K562 (cell line): ENCODE data around the gene PGPEP1. TPM values are rescaled to one million over a fixed set of nuclear protein-coding genes. Genes with fewer than 3 reads are reported as not detected.

Experiments used
- ATAC-seq: fragments of 200-7000 bp; cut with Tn5 transposase; 3 replicates; pipeline ENCODE4 v1.9.1; 2020; ENCODE audit warnings: moderate library complexity
- BruUV-seq: library from RNA; stranded (reverse); fragments of 400-500 nt; replicated peaks from 2 replicates; lab custom pipeline; 2021; lab: Mats Ljungman, UMichigan
- CTCF ChIA-PET: fragments of 300-600 bp; formaldehyde crosslinking; extraction: SDS; loops from one replicate; lab custom pipeline; 2021; ENCODE audit warnings: low intra/inter-chr PET ratio; lab: Yijun Ruan, JAX
- POLR2A ChIA-PET: fragments of 300-600, 350-650 bp; sonication (Branson Sonifier 250); formaldehyde crosslinking; extraction: SDS; loops from one replicate; lab custom pipeline; 2021; ENCODE audit warnings: antibody characterized with exemption, inconsistent platforms; lab: Yijun Ruan, JAX
- DNase-seq, 4 experiments: peaks; one replicate each; pipeline versions ENCODE4 v3.0.0 to v3.0.0-alpha.2; 2011 to 2018; ENCODE audit warnings: low spot score in 3 of 4, mixed read lengths in 3 of 4; ENCODE audit errors: extremely low read depth in 1 of 4
- FAIRE-seq: peaks from 2 replicates; lab custom pipeline; 2011; peaks lifted over from hg19 to GRCh38; lab: Jason Lieb, UNC
- H2AFZ ChIP-seq: 2 replicates; pipeline ENCODE4 v1.6.0; 2011; ENCODE audit warnings: low read depth, low read length, control low read depth, inconsistent platforms
- H3K27ac ChIP-seq: fragments of 200-600 bp; 3 replicates; pipeline ENCODE4 v1.8.0; 2011; ENCODE audit warnings: low read depth, mild to moderate bottlenecking, control low read depth, inconsistent platforms, low read length, moderate library complexity, mixed read lengths; ENCODE audit errors: extremely low read depth
- H3K27me3 ChIP-seq, 2 experiments: fragments of 300-600 bp in 1 of 2; 2 replicates in 1 of 2; 3 replicates in 1 of 2; pipeline versions ENCODE4 v1.6.0 to v1.8.0; 2011; ENCODE audit warnings: inconsistent platforms in 2 of 2, low read length in 2 of 2, mild to moderate bottlenecking in 1 of 2, mixed read lengths in 1 of 2, moderate library complexity in 1 of 2; ENCODE audit not compliant: control insufficient read depth in 2 of 2, insufficient read depth in 2 of 2
- H3K36me3 ChIP-seq: fragments of 300-600 bp; 3 replicates; pipeline ENCODE4 v1.8.0; 2011; ENCODE audit warnings: mild to moderate bottlenecking, low read length, inconsistent platforms; ENCODE audit not compliant: control insufficient read depth, insufficient read depth
- H3K4me1 ChIP-seq, 2 experiments: fragments of 200-600 bp in 1 of 2; replicated peaks in 1 of 2; 2 replicates in 1 of 2; 3 replicates in 1 of 2; pipeline versions ENCODE4 v1.5.1 to v1.8.0; 2011; ENCODE audit warnings: inconsistent platforms in 2 of 2, low read length in 2 of 2, mild to moderate bottlenecking in 1 of 2, mixed read lengths in 1 of 2, moderate library complexity in 1 of 2; ENCODE audit not compliant: control insufficient read depth in 2 of 2, insufficient read depth in 2 of 2
- H3K4me2 ChIP-seq: 2 replicates; pipeline ENCODE4 v1.6.1; 2011; ENCODE audit warnings: low read length, control low read depth, inconsistent platforms, mixed read lengths; ENCODE audit not compliant: insufficient read depth
- H3K4me3 ChIP-seq: fragments of 200-600 bp; sonication (generic), shearing (Covaris generic); 2 replicates; pipeline ENCODE4 v1.5.1; 2016; ENCODE audit warnings: control low read depth, inconsistent platforms
- H3K79me2 ChIP-seq: fragments of 200-600 bp; 3 replicates; pipeline ENCODE4 v1.8.0; 2011; ENCODE audit warnings: low read length, inconsistent platforms; ENCODE audit not compliant: control insufficient read depth, insufficient read depth
- H3K9ac ChIP-seq, 2 experiments: 2 replicates each; pipeline versions ENCODE4 v1.6.0 to v1.6.1; 2011; ENCODE audit warnings: low read depth in 2 of 2, low read length in 2 of 2, control low read depth in 1 of 2, inconsistent platforms in 1 of 2, mild to moderate bottlenecking in 1 of 2, mixed read lengths in 1 of 2; ENCODE audit not compliant: insufficient read depth in 1 of 2
- H3K9me1 ChIP-seq: one replicate; pipeline ENCODE4 v1.6.0; 2011; ENCODE audit warnings: inconsistent platforms, mild to moderate bottlenecking, low read length, moderate library complexity; ENCODE audit not compliant: control insufficient read depth, insufficient read depth
- H3K9me3 ChIP-seq: replicated peaks from 2 replicates; pipeline ENCODE4 v1.5.1; 2011; ENCODE audit warnings: low read depth, low read length, inconsistent platforms; ENCODE audit not compliant: control insufficient read depth, insufficient read depth
- H4K20me1 ChIP-seq: replicated peaks from 2 replicates; pipeline ENCODE4 v1.6.1; 2011; ENCODE audit warnings: low read length, inconsistent platforms, mixed read lengths; ENCODE audit not compliant: control insufficient read depth, insufficient read depth
- AFF4 ChIP-seq: sonication (generic); formaldehyde crosslinking; IDR thresholded peaks from 2 replicates; pipeline ENCODE4 v1.8.0; 2023; ENCODE audit warnings: mild to moderate bottlenecking, missing genetic modification reagents
- BRCA1 ChIP-seq, 2 experiments: fragments of 450-650 bp in 1 of 2; sonication (generic) in 1 of 2; formaldehyde crosslinking in 1 of 2; IDR thresholded peaks; 2 replicates each; pipeline versions ENCODE4 v1.5.0 to v1.6.1; 2017 to 2020; ENCODE audit warnings: mild to moderate bottlenecking in 1 of 2, missing genetic modification reagents in 1 of 2
- CBFB ChIP-seq: sonication (generic); formaldehyde crosslinking; IDR thresholded peaks from 2 replicates; pipeline ENCODE4 v1.4.0; 2020; ENCODE audit warnings: mild to moderate bottlenecking, missing genetic modification reagents
- CHD2 ChIP-seq: IDR thresholded peaks from 2 replicates; pipeline ENCODE4 v1.6.1; 2011; ENCODE audit warnings: low read depth, low read length
- ELF4 ChIP-seq: fragments of 450-650 bp; formaldehyde crosslinking; IDR thresholded peaks from 2 replicates; pipeline ENCODE4 v1.4.0; 2022; ENCODE audit warnings: missing genetic modification characterization
- KDM5B ChIP-seq: fragments of 200-600 bp; sonication (generic); IDR thresholded peaks from 2 replicates; pipeline ENCODE4 v1.6.1; 2012; ENCODE audit warnings: low read depth, mild to moderate bottlenecking, moderate library complexity, low read length, control low read depth, inconsistent platforms; ENCODE audit not compliant: insufficient replicate concordance
- RAD21 ChIP-seq, 2 experiments: fragments of 250-450 bp in 1 of 2; fragments of 450-650 bp in 1 of 2; sonication (Bioruptor Pico) in 1 of 2; formaldehyde crosslinking in 1 of 2; IDR thresholded peaks in 1 of 2; conservative IDR thresholded peaks in 1 of 2; 2 replicates each; pipeline versions ENCODE4 v1.4.0 to v1.8.0; 2020 to 2022; ENCODE audit warnings: mild to moderate bottlenecking in 2 of 2, moderate library complexity in 1 of 2
- TEAD1 ChIP-seq, 2 experiments: fragments of 450-650 bp in 1 of 2; sonication (generic) in 1 of 2; formaldehyde crosslinking; IDR thresholded peaks; 2 replicates each; pipeline versions ENCODE4 v1.4.0 to v1.8.0; 2020 to 2022; ENCODE audit warnings: mild to moderate bottlenecking in 2 of 2, missing genetic modification reagents in 1 of 2
- ZNF274 ChIP-seq: IDR thresholded peaks from 2 replicates; pipeline ENCODE4 v1.6.1; 2011; ENCODE audit warnings: low read depth, mild to moderate bottlenecking, low read length, moderate library complexity, borderline replicate concordance
- ZNF583 ChIP-seq: fragments of 250-450 bp; sonication (Bioruptor Pico); IDR thresholded peaks from 2 replicates; pipeline ENCODE4 v1.4.0; 2020
- WGBS: fragments of 100-300 bp; shearing (Covaris generic); methylation state at CpG from one replicate; pipeline ENCODE4 v1.1.6; 2016; ENCODE audit warnings: low coverage, mixed read lengths; ENCODE audit not compliant: insufficient coverage; ENCODE audit errors: missing lambda C conversion rate; 5-methylcytosine and 5-hydroxymethylcytosine counted together
- in situ Hi-C: fragments of 300-500 bp; cut with MboI; formaldehyde crosslinking; loops from 4 replicates; pipeline ENCODE4 v1.15.0; 2018; ENCODE audit warnings: inconsistent platforms, mixed read lengths
- intact Hi-C: fragments of 100-400 bp; cut with micrococcal nuclease; formaldehyde crosslinking; loops from 2 replicates; pipeline ENCODE4 v1.14.2; 2022
- polyA plus RNA-seq, 8 experiments: library from polyadenylated mRNA; depleted of rRNA in 4 of 8; stranded (reverse) in 5 of 8; unstranded in 3 of 8; fragments of >200 nt; fragmentation: Nextera tagmentation in 2 of 8; fragmentation: Illumina TruSeq in 1 of 8; extraction: Ambion mirVana in 2 of 8; extraction: Trizol in 1 of 8; gene quantifications; 2 replicates each; pipeline versions ENCODE4 v1.2.1 to v1.2.3, GENCODE V29; 2011 to 2014; ENCODE audit warnings: inconsistent platforms in 1 of 8, missing spikeins in 1 of 8
- total RNA-seq, 7 experiments: library from RNA; depleted of rRNA in 6 of 7; stranded (reverse); fragments of >200 nt in 6 of 7; fragmentation: Illumina TruSeq in 2 of 7; extraction: Trizol in 2 of 7; gene quantifications; 2 replicates each; pipeline versions ENCODE4 v1.2.1 to v1.2.3, GENCODE V29; 2011 to 2021; ENCODE audit warnings: low replicate concordance in 1 of 7
- TF ChIP-seq, protein P1 (sequence below), 2 experiments: fragments of 450-650 bp; IDR thresholded peaks; 2 replicates each; pipeline ENCODE4 v1.6.1; 2018; ENCODE audit warnings: mild to moderate bottlenecking in 2 of 2, low read depth in 1 of 2; ENCODE audit not compliant: partially characterized antibody in 2 of 2

PGPEP1 gene
- total and polyA plus RNA-seq, 9 of the 15 experiments (the other 6 are each of a cell fraction or from before 2014, with no cell fraction given), result 10.0 to 69.6 (median 33.5) TPM

DNA sequence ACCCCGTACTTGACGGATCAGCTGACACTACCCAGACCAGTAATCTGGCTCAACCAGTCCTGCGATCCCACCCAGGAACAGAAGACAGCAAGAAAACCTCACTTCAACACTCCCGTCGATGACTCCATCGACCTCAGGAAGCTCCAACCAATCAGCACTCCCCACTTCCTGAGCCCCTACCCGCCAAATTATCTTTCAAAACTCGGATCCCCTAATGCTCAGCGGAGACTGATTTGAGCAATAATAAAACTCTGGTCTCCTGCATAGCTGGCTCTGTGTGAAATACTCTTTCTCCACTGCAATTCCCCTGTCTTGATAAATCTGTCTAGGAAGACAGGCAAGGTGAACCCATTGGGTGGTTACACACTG lies 18.7 kb upstream of the PGPEP1 start (continued):
- TF ChIP-seq ELF4 (CRISPR knock-in tag) (no peak), ZNF583 (CRISPR knock-in tag) (no peak), ZNF274 (no peak)

- ChIA-PET CTCF (interaction anchor here (0.5 to 0.8 kb wide), 3 partner anchors 19 to 41 kb away, joined by 3 to 4 read pairs (median 3); partner anchors contain the start of gene JUND), POLR2A (interaction anchor here (0.6 to 3.8 kb wide), 17 partner anchors 14 to 560 kb away, joined by 3 to 117 read pairs (median 3); partner anchors contain the start of genes GDF15, IQCN and JUND)
- 0% methylated on average over 7 of the region's 7 CpGs for WGBS
- no peaks in the 10 kb centered on the region for H3K9me3 ChIP-seq
- DNase-seq (peak; percentile 62 to 87 (median 74)), FAIRE-seq (peak; percentile 67), ATAC-seq (peak; percentile 78)
- H3K4me1 ChIP-seq, result peaks cover 48 to 61% of the 10 kb centered on the region in 2 experiments
- intact Hi-C loops (loop anchor here (10.0 kb wide), 1 partner anchor 208 kb away; no protein-coding TSS in a partner anchor), in situ Hi-C loops (loop anchor here (5.0 kb wide), 1 partner anchor 45 kb away; no protein-coding TSS in a partner anchor)
- no peaks in the 10 kb centered on the region for H3K27me3 ChIP-seq
- TSS peak; percentile 73 for BruUV-seq
- peak overlapping the region; percentile 69 for H3K4me3 ChIP-seq
- H3K9me1 ChIP-seq, result no peaks in the 10 kb centered on the region
- H2AFZ ChIP-seq, result peak overlapping the region; percentile 18; the same call in 1 of the 2 replicates
- H3K4me2 ChIP-seq, result peak overlapping the region; percentile 91
- peaks cover 61% of the 10 kb centered on the region for H3K79me2 ChIP-seq
- peaks cover 36% of the 10 kb centered on the region for H3K36me3 ChIP-seq
- peak overlapping the region; percentile 89 for H3K27ac ChIP-seq
- no peaks in the 10 kb centered on the region for H4K20me1 ChIP-seq
- peak overlapping the region; percentile 91 to 97 for H3K9ac ChIP-seq
- TF ChIP-seq CBFB (CRISPR knock-in tag), result no peak
- peak in 1 of 2 experiments; percentile 57; a peak in 1 of 4 replicates for TF ChIP-seq TEAD1 (CRISPR knock-in tag; IDR thresholded peaks at IDR 0.05)
- TF ChIP-seq, protein P1, sequence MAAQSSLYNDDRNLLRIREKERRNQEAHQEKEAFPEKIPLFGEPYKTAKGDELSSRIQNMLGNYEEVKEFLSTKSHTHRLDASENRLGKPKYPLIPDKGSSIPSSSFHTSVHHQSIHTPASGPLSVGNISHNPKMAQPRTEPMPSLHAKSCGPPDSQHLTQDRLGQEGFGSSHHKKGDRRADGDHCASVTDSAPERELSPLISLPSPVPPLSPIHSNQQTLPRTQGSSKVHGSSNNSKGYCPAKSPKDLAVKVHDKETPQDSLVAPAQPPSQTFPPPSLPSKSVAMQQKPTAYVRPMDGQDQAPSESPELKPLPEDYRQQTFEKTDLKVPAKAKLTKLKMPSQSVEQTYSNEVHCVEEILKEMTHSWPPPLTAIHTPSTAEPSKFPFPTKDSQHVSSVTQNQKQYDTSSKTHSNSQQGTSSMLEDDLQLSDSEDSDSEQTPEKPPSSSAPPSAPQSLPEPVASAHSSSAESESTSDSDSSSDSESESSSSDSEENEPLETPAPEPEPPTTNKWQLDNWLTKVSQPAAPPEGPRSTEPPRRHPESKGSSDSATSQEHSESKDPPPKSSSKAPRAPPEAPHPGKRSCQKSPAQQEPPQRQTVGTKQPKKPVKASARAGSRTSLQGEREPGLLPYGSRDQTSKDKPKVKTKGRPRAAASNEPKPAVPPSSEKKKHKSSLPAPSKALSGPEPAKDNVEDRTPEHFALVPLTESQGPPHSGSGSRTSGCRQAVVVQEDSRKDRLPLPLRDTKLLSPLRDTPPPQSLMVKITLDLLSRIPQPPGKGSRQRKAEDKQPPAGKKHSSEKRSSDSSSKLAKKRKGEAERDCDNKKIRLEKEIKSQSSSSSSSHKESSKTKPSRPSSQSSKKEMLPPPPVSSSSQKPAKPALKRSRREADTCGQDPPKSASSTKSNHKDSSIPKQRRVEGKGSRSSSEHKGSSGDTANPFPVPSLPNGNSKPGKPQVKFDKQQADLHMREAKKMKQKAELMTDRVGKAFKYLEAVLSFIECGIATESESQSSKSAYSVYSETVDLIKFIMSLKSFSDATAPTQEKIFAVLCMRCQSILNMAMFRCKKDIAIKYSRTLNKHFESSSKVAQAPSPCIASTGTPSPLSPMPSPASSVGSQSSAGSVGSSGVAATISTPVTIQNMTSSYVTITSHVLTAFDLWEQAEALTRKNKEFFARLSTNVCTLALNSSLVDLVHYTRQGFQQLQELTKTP (IDR thresholded peaks at IDR 0.05; ENCODE audit: low read depth in 1 of 2, partially characterized antibody in 2 of 2), result no peak
- 0 out of 2 replicates have a peak, but pooled peaks have one; percentile 3 for TF ChIP-seq CHD2
- TF ChIP-seq KDM5B, result peak; percentile 44
- TF ChIP-seq RAD21 (CRISPR knock-in tag; conservative IDR thresholded peaks at IDR 0.05 in 1 of 2, IDR thresholded peaks at IDR 0.05 in 1 of 2), result peak; percentile 28 to 55; a peak in 3 of 4 replicates
- 0 out of 2 replicates have a peak, but pooled peaks have one; percentile 40 for TF ChIP-seq AFF4
- TF ChIP-seq BRCA1 (IDR thresholded peaks at IDR 0.05), result no peak
- TF ChIP-seq BRCA1 (CRISPR knock-in tag; IDR thresholded peaks at IDR 0.05), result no peak
Measured at GRCh38 chr19:18322318-18322758, 18.1 kb upstream of the PGPEP1 start.
